SK-N-SH treated with all-trans-retinoic acid at 6 μM for 48 hours (cell line): Measurements from ENCODE around the gene LCN1.
"Not testable (repeated sequence)": the region's sequence is repeated elsewhere in the genome, so short reads cannot be mapped to it uniquely, and the experiment has no call there.

Experiments used
- ATAC-seq: fragments of 200-7000 bp; cut with Tn5 transposase; 3 replicates; pipeline ENCODE4 v1.9.1; 2020; ENCODE audit warnings: mild to moderate bottlenecking, moderate library complexity
- ARNTL ChIP-seq: fragments of 450-650 bp; formaldehyde crosslinking; IDR thresholded peaks from 2 replicates; pipeline ENCODE4 v1.5.0; 2020; ENCODE audit warnings: low read depth, mild to moderate bottlenecking, moderate library complexity, borderline replicate concordance
- CSDC2 ChIP-seq: fragments of 250-450 bp; sonication (Bioruptor Pico); IDR thresholded peaks from 2 replicates; pipeline ENCODE4 v1.5.0; 2020; ENCODE audit warnings: mild to moderate bottlenecking, moderate library complexity
- ESRRG ChIP-seq: fragments of 250-450 bp; sonication (Bioruptor Pico); IDR thresholded peaks from 2 replicates; pipeline ENCODE4 v1.6.1; 2021; ENCODE audit warnings: mild to moderate bottlenecking
- ISL1 ChIP-seq: fragments of 250-450 bp; sonication (Bioruptor Pico); IDR thresholded peaks from 2 replicates; pipeline ENCODE4 v2.1.2; 2022; ENCODE audit warnings: mild to moderate bottlenecking, moderate library complexity
- OSR1 ChIP-seq: fragments of 250-450 bp; sonication (Bioruptor Pico); IDR thresholded peaks from 2 replicates; pipeline ENCODE4 v1.8.0; 2022; ENCODE audit warnings: moderate library complexity, mild to moderate bottlenecking, inconsistent platforms
- PPARA ChIP-seq: fragments of 250-450 bp; sonication (Bioruptor Pico); IDR thresholded peaks from 2 replicates; pipeline ENCODE4 v1.5.0; 2020; ENCODE audit warnings: mild to moderate bottlenecking, borderline replicate concordance
- RARB ChIP-seq: fragments of 250-450 bp; sonication (Bioruptor Pico); IDR thresholded peaks from 2 replicates; pipeline ENCODE4 v1.8.0; 2021; ENCODE audit warnings: mild to moderate bottlenecking, moderate library complexity
- SNAI2 ChIP-seq: fragments of 250-450 bp; sonication (Bioruptor Pico); IDR thresholded peaks from 2 replicates; pipeline ENCODE4 v1.5.0; 2020; ENCODE audit warnings: mild to moderate bottlenecking, moderate library complexity
- TOX ChIP-seq: fragments of 250-450 bp; sonication (Bioruptor Pico); IDR thresholded peaks from 2 replicates; pipeline ENCODE4 v1.8.0; 2021; ENCODE audit warnings: mild to moderate bottlenecking, moderate library complexity, borderline replicate concordance
- ZC3H10 ChIP-seq: fragments of 250-450 bp; sonication (Bioruptor Pico); IDR thresholded peaks from 2 replicates; pipeline ENCODE4 v1.5.1; 2021; ENCODE audit warnings: mild to moderate bottlenecking, moderate library complexity
- ZFP3 ChIP-seq: fragments of 250-450 bp; sonication (Bioruptor Pico); IDR thresholded peaks from 2 replicates; pipeline ENCODE4 v1.5.0; 2020; ENCODE audit warnings: mild to moderate bottlenecking, moderate library complexity
- ZFP30 ChIP-seq: fragments of 450-650 bp; formaldehyde crosslinking; IDR thresholded peaks from 2 replicates; pipeline ENCODE4 v1.5.0; 2022; ENCODE audit warnings: mild to moderate bottlenecking, moderate library complexity
- ZNF565 ChIP-seq: fragments of 450-650 bp; formaldehyde crosslinking; conservative IDR thresholded peaks from 2 replicates; pipeline ENCODE4 v1.5.0; 2020; ENCODE audit warnings: low read depth, mild to moderate bottlenecking, moderate library complexity
- ZNF70 ChIP-seq: fragments of 450-650 bp; formaldehyde crosslinking; IDR thresholded peaks from 2 replicates; pipeline ENCODE4 v1.5.0; 2020; ENCODE audit warnings: mild to moderate bottlenecking, moderate library complexity
- ZNF8 ChIP-seq: fragments of 450-650 bp; formaldehyde crosslinking; IDR thresholded peaks from 2 replicates; pipeline ENCODE4 v1.5.0; 2020; ENCODE audit warnings: mild to moderate bottlenecking, moderate library complexity
- TF ChIP-seq, protein P1 (sequence below): fragments of 250-450 bp; sonication (Bioruptor Pico); IDR thresholded peaks from 2 replicates; pipeline ENCODE4 v1.8.0; 2021; ENCODE audit warnings: low read depth, mild to moderate bottlenecking, moderate library complexity, borderline replicate concordance
- TF ChIP-seq, protein P2 (sequence below): fragments of 250-450 bp; sonication (Bioruptor Pico); IDR thresholded peaks from 2 replicates; pipeline ENCODE4 v1.8.0; 2020; ENCODE audit warnings: mild to moderate bottlenecking, moderate library complexity, borderline replicate concordance
- TF ChIP-seq, protein P3 (sequence below): fragments of 250-450 bp; sonication (Bioruptor Pico); IDR thresholded peaks from 2 replicates; pipeline ENCODE4 v1.5.0; 2020; ENCODE audit warnings: mild to moderate bottlenecking, moderate library complexity
- TF ChIP-seq, protein P4 (sequence below): fragments of 250-450 bp; sonication (Bioruptor Pico); IDR thresholded peaks from 2 replicates; pipeline ENCODE4 v1.5.1; 2021; ENCODE audit warnings: mild to moderate bottlenecking, moderate library complexity
- TF ChIP-seq, protein P5 (sequence below): fragments of 250-450 bp; sonication (Bioruptor Pico); IDR thresholded peaks from 2 replicates; pipeline ENCODE4 v1.5.1; 2020; ENCODE audit warnings: low read depth, mild to moderate bottlenecking, moderate library complexity

The LCN1 gene

DNA sequence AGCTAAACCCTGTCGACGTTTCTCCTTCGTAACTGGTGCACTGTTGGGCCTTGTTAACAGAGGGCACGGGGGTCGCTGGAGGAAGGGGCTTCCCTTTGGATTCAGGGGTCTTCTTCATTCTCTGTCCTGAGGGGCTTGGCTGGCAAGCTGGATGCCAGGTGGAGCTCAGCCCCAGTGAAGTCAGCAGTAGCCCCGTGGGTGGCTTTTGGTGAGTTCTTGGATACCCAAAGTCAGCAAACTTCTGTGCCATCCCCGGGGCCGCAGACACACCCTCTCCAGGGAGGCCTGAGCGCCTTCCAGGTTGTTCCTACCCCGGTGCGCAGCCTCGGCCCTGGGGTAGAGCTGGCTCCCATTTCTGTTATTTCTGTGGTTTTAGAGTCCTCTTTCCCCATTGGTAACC is 12.4 kb downstream of the LCN1 start (continued):
- TF ChIP-seq ZNF70 (CRISPR knock-in tag) (no peak), ZFP3 (no peak)

DNA sequence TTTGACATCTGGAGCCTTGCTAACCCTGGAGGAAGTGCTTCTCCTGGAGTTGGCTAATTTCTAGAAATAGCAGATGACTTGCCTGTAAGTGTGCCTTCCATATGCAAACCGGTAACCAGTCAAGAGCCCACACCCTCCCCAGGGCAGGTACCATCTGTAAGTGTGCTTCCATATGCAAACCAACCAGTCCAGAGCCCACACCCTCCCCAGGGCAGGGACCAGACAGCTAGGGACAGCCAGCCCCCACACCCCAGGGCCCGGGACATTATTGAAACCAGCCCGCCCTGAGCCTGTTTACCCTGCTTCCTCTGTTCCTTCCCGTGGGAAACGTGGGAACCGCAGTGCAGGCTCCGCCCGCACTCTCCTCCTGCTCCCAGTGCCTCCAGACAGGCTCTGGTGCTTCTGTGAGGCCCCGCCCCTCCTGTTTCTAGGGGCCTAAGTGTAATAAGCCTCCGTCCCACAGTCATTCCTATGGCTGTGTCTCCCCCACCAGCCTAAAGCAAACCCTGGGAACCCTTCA is 13.0 kb downstream of the LCN1 start:
- ATAC-seq, result not testable (repeated sequence)

DNA sequence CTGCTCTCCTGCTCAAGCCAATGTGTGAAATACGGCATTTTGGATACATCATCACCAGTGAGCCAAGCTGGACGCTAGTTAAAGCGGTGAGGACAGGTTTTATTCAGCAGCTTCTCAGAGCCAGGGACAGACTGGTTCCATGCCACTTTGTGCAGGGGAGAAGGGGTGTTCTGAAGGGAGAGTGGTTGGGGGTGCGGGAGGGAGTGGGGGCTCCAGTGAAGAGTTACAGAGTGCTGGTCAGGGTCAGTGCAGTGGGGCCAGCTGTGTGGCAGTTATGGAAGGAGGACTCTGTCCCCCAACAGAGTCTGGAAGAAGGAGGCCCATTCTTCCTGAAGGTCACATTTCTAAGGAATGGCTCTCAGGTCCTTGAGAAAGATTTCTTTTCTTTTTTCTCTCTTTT is 13.6 kb downstream of the LCN1 start:
- ATAC-seq, result not testable (repeated sequence)

DNA sequence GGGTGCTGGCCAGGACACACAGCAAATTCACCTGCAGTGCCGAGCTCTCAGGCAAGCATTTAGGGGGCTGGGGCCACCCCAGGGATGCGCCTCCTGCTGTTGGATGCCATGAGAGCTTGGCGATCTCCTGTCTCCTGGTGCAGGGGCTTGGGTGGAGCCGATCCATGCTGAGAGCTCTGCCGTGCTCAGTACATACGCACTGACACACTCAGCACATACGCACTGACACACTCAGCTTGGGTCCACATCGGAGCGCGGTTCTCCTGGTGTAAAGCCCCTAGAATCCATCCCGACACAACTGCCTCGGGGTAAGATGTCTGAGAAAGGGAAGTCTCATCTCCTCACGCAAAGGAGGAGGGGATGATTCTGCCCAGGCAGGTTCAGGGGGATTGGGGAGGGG is 14.4 kb downstream of the LCN1 start:
- not testable (repeated sequence) for ATAC-seq

DNA sequence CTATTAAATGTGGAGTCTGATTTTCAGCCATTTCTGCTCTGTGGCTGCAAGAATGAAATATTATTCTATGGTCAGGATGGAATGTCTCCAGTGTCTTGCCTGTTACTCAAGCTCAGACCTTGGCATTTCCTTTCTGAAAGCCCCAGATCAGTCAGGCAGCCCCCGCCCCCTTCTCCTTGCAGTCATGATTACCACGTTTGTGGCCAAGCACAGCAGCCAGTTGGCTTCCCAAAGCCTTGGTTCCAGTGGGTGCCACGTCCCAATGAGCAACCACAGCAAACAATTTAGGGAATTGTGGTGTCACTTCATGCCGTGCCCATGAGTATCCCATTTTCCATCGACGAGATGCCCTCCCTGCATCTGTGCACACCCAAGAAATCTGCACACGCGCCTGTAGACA is 15.0 kb downstream of the LCN1 start:
- no peak for ATAC-seq
- TF ChIP-seq CSDC2 (CRISPR knock-in tag) (no peak), ZFP3 (no peak), RARB (CRISPR knock-in tag) (no peak), OSR1 (CRISPR knock-in tag) (no peak), ESRRG (CRISPR knock-in tag) (no peak), PPARA (CRISPR knock-in tag) (no peak), ZFP30 (no peak), ZNF70 (CRISPR knock-in tag) (no peak), ARNTL (CRISPR knock-in tag) (no peak), ZNF565 (CRISPR knock-in tag) (no peak), TOX (no peak), SNAI2 (CRISPR knock-in tag) (no peak), ZC3H10 (CRISPR knock-in tag) (no peak), ISL1 (CRISPR knock-in tag) (no peak), ZNF8 (no peak)
- TF ChIP-seq, protein P1, sequence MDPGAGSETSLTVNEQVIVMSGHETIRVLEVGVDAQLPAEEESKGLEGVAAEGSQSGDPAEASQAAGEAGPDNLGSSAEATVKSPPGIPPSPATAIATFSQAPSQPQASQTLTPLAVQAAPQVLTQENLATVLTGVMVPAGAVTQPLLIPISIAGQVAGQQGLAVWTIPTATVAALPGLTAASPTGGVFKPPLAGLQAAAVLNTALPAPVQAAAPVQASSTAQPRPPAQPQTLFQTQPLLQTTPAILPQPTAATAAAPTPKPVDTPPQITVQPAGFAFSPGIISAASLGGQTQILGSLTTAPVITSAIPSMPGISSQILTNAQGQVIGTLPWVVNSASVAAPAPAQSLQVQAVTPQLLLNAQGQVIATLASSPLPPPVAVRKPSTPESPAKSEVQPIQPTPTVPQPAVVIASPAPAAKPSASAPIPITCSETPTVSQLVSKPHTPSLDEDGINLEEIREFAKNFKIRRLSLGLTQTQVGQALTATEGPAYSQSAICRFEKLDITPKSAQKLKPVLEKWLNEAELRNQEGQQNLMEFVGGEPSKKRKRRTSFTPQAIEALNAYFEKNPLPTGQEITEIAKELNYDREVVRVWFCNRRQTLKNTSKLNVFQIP (CRISPR knock-in tag), result no peak
- TF ChIP-seq, protein P2, sequence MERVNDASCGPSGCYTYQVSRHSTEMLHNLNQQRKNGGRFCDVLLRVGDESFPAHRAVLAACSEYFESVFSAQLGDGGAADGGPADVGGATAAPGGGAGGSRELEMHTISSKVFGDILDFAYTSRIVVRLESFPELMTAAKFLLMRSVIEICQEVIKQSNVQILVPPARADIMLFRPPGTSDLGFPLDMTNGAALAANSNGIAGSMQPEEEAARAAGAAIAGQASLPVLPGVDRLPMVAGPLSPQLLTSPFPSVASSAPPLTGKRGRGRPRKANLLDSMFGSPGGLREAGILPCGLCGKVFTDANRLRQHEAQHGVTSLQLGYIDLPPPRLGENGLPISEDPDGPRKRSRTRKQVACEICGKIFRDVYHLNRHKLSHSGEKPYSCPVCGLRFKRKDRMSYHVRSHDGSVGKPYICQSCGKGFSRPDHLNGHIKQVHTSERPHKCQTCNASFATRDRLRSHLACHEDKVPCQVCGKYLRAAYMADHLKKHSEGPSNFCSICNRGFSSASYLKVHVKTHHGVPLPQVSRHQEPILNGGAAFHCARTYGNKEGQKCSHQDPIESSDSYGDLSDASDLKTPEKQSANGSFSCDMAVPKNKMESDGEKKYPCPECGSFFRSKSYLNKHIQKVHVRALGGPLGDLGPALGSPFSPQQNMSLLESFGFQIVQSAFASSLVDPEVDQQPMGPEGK (CRISPR knock-in tag), result no peak
- TF ChIP-seq, protein P3, sequence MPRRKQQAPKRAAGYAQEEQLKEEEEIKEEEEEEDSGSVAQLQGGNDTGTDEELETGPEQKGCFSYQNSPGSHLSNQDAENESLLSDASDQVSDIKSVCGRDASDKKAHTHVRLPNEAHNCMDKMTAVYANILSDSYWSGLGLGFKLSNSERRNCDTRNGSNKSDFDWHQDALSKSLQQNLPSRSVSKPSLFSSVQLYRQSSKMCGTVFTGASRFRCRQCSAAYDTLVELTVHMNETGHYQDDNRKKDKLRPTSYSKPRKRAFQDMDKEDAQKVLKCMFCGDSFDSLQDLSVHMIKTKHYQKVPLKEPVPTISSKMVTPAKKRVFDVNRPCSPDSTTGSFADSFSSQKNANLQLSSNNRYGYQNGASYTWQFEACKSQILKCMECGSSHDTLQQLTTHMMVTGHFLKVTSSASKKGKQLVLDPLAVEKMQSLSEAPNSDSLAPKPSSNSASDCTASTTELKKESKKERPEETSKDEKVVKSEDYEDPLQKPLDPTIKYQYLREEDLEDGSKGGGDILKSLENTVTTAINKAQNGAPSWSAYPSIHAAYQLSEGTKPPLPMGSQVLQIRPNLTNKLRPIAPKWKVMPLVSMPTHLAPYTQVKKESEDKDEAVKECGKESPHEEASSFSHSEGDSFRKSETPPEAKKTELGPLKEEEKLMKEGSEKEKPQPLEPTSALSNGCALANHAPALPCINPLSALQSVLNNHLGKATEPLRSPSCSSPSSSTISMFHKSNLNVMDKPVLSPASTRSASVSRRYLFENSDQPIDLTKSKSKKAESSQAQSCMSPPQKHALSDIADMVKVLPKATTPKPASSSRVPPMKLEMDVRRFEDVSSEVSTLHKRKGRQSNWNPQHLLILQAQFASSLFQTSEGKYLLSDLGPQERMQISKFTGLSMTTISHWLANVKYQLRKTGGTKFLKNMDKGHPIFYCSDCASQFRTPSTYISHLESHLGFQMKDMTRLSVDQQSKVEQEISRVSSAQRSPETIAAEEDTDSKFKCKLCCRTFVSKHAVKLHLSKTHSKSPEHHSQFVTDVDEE (CRISPR knock-in tag), result no peak
- TF ChIP-seq, protein P4, sequence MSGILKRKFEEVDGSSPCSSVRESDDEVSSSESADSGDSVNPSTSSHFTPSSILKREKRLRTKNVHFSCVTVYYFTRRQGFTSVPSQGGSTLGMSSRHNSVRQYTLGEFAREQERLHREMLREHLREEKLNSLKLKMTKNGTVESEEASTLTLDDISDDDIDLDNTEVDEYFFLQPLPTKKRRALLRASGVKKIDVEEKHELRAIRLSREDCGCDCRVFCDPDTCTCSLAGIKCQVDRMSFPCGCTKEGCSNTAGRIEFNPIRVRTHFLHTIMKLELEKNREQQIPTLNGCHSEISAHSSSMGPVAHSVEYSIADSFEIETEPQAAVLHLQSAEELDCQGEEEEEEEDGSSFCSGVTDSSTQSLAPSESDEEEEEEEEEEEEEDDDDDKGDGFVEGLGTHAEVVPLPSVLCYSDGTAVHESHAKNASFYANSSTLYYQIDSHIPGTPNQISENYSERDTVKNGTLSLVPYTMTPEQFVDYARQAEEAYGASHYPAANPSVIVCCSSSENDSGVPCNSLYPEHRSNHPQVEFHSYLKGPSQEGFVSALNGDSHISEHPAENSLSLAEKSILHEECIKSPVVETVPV (CRISPR knock-in tag), result no peak
- TF ChIP-seq, protein P5, sequence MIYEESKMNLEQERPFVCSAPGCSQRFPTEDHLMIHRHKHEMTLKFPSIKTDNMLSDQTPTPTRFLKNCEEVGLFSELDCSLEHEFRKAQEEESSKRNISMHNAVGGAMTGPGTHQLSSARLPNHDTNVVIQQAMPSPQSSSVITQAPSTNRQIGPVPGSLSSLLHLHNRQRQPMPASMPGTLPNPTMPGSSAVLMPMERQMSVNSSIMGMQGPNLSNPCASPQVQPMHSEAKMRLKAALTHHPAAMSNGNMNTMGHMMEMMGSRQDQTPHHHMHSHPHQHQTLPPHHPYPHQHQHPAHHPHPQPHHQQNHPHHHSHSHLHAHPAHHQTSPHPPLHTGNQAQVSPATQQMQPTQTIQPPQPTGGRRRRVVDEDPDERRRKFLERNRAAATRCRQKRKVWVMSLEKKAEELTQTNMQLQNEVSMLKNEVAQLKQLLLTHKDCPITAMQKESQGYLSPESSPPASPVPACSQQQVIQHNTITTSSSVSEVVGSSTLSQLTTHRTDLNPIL (CRISPR knock-in tag), result no peak
